CD4-positive, CD25-positive, alpha-beta regulatory T cell (primary cell): ENCODE data around the gene CCSER1. TPM values are rescaled to one million over a fixed set of nuclear protein-coding genes. Genes with fewer than 3 reads are reported as not detected.
"Not testable (repeated sequence)": the region's sequence is repeated elsewhere in the genome, so short reads cannot be mapped to it uniquely, and the experiment has no call there.

Experiments
- ATAC-seq, 2 donors: fragments of 150-1000 bp; cut with Tn5 transposase; one replicate each; pipeline ENCODE4 v1.10.0; 2021; ENCODE audit warnings: low read depth in 2 of 2, moderate number of reproducible peaks in 2 of 2, moderate library complexity in 1 of 2
- DNase-seq, 3 donors: peaks; one replicate each; pipeline versions ENCODE4 v3.0.0 to v3.0.0-alpha.2; 2012 to 2022; ENCODE audit warnings: mixed read lengths in 1 of 3
- H3K27ac ChIP-seq: one replicate; pipeline ENCODE4 v1.7.0; 2013; ENCODE audit warnings: mild to moderate bottlenecking, low read length; ENCODE audit not compliant: insufficient read depth, poor library complexity, severe bottlenecking
- H3K27me3 ChIP-seq: one replicate; pipeline ENCODE4 v1.7.0; 2013; ENCODE audit warnings: low read length; ENCODE audit not compliant: control insufficient read depth, insufficient read depth
- H3K36me3 ChIP-seq: one replicate; pipeline ENCODE4 v1.7.0; 2013; ENCODE audit warnings: mild to moderate bottlenecking, low read length, moderate library complexity; ENCODE audit not compliant: control insufficient read depth, insufficient read depth
- H3K4me1 ChIP-seq: 2 replicates; pipeline ENCODE4 v1.7.0; 2013; ENCODE audit warnings: mild to moderate bottlenecking, low read length; ENCODE audit not compliant: insufficient read depth, control insufficient read depth, poor library complexity, severe bottlenecking
- H3K4me3 ChIP-seq: one replicate; pipeline ENCODE4 v1.7.0; 2013; ENCODE audit warnings: low read depth, mild to moderate bottlenecking, low read length, moderate library complexity
- H3K9me3 ChIP-seq, 2 experiments: 1 replicate in 1 of 2; 2 replicates in 1 of 2; pipeline ENCODE4 v1.7.0; 2013; ENCODE audit warnings: low read length in 2 of 2, mild to moderate bottlenecking in 1 of 2, moderate library complexity in 1 of 2; ENCODE audit not compliant: control insufficient read depth in 2 of 2
- H3K27ac Mint-ChIP-seq, 3 donors: one replicate each; pipeline ENCODE4 v1.8.0; 2020 to 2022; ENCODE audit warnings: mild to moderate bottlenecking in 3 of 3, mixed read lengths in 3 of 3, moderate library complexity in 2 of 3
- H3K27me3 Mint-ChIP-seq: one replicate; pipeline ENCODE4 v1.8.0; 2022; ENCODE audit warnings: mild to moderate bottlenecking, mixed read lengths
- H3K36me3 Mint-ChIP-seq: one replicate; pipeline ENCODE4 v1.8.0; 2020; ENCODE audit warnings: mixed read lengths
- H3K4me1 Mint-ChIP-seq, 4 donors: one replicate each; pipeline ENCODE4 v1.8.0; 2020 to 2022; ENCODE audit warnings: mixed read lengths in 4 of 4, mild to moderate bottlenecking in 1 of 4
- H3K4me3 Mint-ChIP-seq, 4 donors: one replicate each; pipeline ENCODE4 v1.8.0; 2020 to 2022; ENCODE audit warnings: mild to moderate bottlenecking in 4 of 4, mixed read lengths in 4 of 4, moderate library complexity in 3 of 4
- H3K9me3 Mint-ChIP-seq, 7 donors: one replicate each; pipeline ENCODE4 v1.8.0; 2020 to 2022; ENCODE audit warnings: mixed read lengths in 7 of 7, mild to moderate bottlenecking in 3 of 7, moderate library complexity in 2 of 7
- polyA plus RNA-seq, 4 donors: library from polyadenylated mRNA; unstranded; fragments of 300-500 nt; fragmentation: Illumina TruSeq; gene quantifications; one replicate each; pipeline ENCODE4 v1.2.3, GENCODE V29; 2021
- total RNA-seq: library from RNA; stranded (reverse); gene quantifications from one replicate; pipeline ENCODE4 v1.2.3, GENCODE V29; 2022

The CCSER1 gene
- total and polyA plus RNA-seq, 5 donors from 2014 or later: 0.20 to 0.60 TPM; not detected in 3

GRCh38 chr4:91598696-91599095, 1471.5 kb downstream of the CCSER1 start:
- peaks cover 0 to 14% (median 3%) of the 10 kb centered on the region in 7 donors for H3K9me3 Mint-ChIP-seq
- DNase-seq (no peak), ATAC-seq (no peak)
- no peaks in the 10 kb centered on the region for H3K27me3 ChIP-seq
- no peak overlapping the region for H3K4me3 Mint-ChIP-seq
- no peaks in the 10 kb centered on the region for H3K9me3 ChIP-seq
- no peaks in the 10 kb centered on the region for H3K27me3 Mint-ChIP-seq
- no peaks in the 10 kb centered on the region for H3K4me1 ChIP-seq
- H3K4me3 ChIP-seq: no peak overlapping the region
- no peaks in the 10 kb centered on the region for H3K36me3 ChIP-seq
- H3K36me3 Mint-ChIP-seq: no peaks in the 10 kb centered on the region
- H3K27ac Mint-ChIP-seq: no peak overlapping the region
- no peaks in the 10 kb centered on the region for H3K4me1 Mint-ChIP-seq
- H3K27ac ChIP-seq: no peak overlapping the region

DNA sequence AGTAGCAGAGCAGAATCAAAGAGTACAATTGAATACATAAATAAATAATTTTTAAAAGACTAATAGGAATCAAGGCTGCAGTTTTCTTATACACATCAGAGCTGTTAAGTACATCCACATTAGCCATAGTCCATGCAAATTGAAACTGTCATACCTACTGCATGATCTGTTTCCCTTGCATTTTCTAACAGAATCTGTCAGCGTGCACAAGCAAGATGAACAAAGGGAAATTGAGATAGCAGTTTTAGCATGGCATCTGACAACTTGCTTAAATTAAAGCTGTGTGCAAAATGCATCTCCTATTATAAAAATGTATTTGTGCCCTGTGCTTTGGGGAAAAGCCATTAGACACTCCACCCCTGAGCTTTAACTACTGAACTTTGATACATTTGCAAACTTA, 1473.1 kb downstream of the CCSER1 start:
- no peak for ATAC-seq
- H3K36me3 Mint-ChIP-seq: no peaks in the 10 kb centered on the region

GRCh38 chr4:91601401-91601800, 1474.2 kb downstream of the CCSER1 start:
- H3K27ac ChIP-seq: no peak overlapping the region
- H3K4me1 ChIP-seq: no peaks in the 10 kb centered on the region
- no peaks in the 10 kb centered on the region for H3K4me1 Mint-ChIP-seq
- H3K27me3 Mint-ChIP-seq: no peaks in the 10 kb centered on the region
- no peak overlapping the region for H3K27ac Mint-ChIP-seq
- H3K4me3 Mint-ChIP-seq: no peak overlapping the region
- H3K9me3 ChIP-seq: peaks cover 0 to 4% of the 10 kb centered on the region in 2 experiments
- ATAC-seq: no peak
- H3K36me3 Mint-ChIP-seq: no peaks in the 10 kb centered on the region
- DNase-seq: no peak
- H3K9me3 Mint-ChIP-seq: peaks cover 0 to 14% (median 3%) of the 10 kb centered on the region in 7 donors
- H3K4me3 ChIP-seq: no peak overlapping the region
- H3K27me3 ChIP-seq: no peaks in the 10 kb centered on the region
- H3K36me3 ChIP-seq: no peaks in the 10 kb centered on the region

More for the DNA sequence above, 1473.1 kb downstream of the CCSER1 start:
- Mint-ChIP-seq H3K27me3 (no peaks in the 10 kb centered on the region), H3K4me1 (no peaks in the 10 kb centered on the region), H3K4me3 (no peak overlapping the region), H3K27ac (no peak overlapping the region), H3K9me3 (peaks cover 0 to 14% (median 2%) of the 10 kb centered on the region in 7 donors)
- DNase-seq: no peak
- Histone ChIP-seq H3K4me1 (no peaks in the 10 kb centered on the region), H3K27me3 (no peaks in the 10 kb centered on the region), H3K9me3 (no peaks in the 10 kb centered on the region), H3K27ac (no peak overlapping the region), H3K36me3 (no peaks in the 10 kb centered on the region), H3K4me3 (no peak overlapping the region)

- H3K36me3 ChIP-seq: no peaks in the 10 kb centered on the region
- Mint-ChIP-seq H3K4me3 (no peak overlapping the region), H3K4me1 (no peaks in the 10 kb centered on the region)
Measured at GRCh38 chr4:91611782-91612181, 1484.6 kb downstream of the CCSER1 start.

GRCh38 chr4:91620952-91621351, 1493.8 kb downstream of the CCSER1 start:
- H3K27me3 Mint-ChIP-seq: no peaks in the 10 kb centered on the region
- H3K27ac Mint-ChIP-seq: no peak overlapping the region
- no peaks in the 10 kb centered on the region for H3K4me1 Mint-ChIP-seq
- Histone ChIP-seq H3K9me3 (no peaks in the 10 kb centered on the region), H3K27ac (no peak overlapping the region), H3K4me3 (no peak overlapping the region), H3K27me3 (no peaks in the 10 kb centered on the region), H3K4me1 (no peaks in the 10 kb centered on the region), H3K36me3 (no peaks in the 10 kb centered on the region)
- DNase-seq: no peak
- no peak for ATAC-seq
- no peak overlapping the region for H3K4me3 Mint-ChIP-seq
- H3K36me3 Mint-ChIP-seq: no peaks in the 10 kb centered on the region
- peaks cover 3 to 24% (median 9%) of the 10 kb centered on the region in 7 donors for H3K9me3 Mint-ChIP-seq

More at GRCh38 chr4:91611782-91612181, 1484.6 kb downstream of the CCSER1 start:
- no peaks in the 10 kb centered on the region for H3K27me3 Mint-ChIP-seq
- ATAC-seq (no peak), DNase-seq (no peak)
- H3K36me3 Mint-ChIP-seq: no peaks in the 10 kb centered on the region
- peaks cover 0 to 23% (median 3%) of the 10 kb centered on the region in 7 donors for H3K9me3 Mint-ChIP-seq
- Histone ChIP-seq H3K27me3 (no peaks in the 10 kb centered on the region), H3K4me3 (no peak overlapping the region), H3K27ac (no peak overlapping the region), H3K4me1 (no peaks in the 10 kb centered on the region), H3K9me3 (peaks cover 0 to 10% of the 10 kb centered on the region in 2 experiments)
- H3K27ac Mint-ChIP-seq: no peak overlapping the region

DNA sequence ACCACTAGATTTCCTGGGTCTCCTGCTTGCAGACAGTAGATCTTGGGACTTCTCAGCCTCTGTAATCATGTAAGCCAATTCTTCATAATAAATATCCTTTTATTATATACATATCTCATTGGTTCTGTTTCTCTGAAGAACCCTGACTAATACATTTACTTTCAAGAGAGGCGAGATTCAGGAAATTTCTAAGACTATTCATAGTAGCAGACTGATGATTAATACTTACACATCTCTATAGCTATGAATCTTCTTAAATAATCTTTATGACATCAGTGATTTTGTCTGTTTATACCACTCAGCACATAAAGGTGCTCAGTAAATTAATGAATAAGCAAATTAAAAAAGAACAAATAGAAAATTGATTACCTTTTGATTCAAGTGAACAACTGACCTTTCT, 1494.3 kb downstream of the CCSER1 start:
- Mint-ChIP-seq H3K27me3 (no peaks in the 10 kb centered on the region), H3K36me3 (no peaks in the 10 kb centered on the region)
- no peak for ATAC-seq

GRCh38 chr4:91622925-91623602, 1495.9 kb downstream of the CCSER1 start:
- Histone ChIP-seq H3K4me1 (no peaks in the 10 kb centered on the region), H3K27ac (no peak overlapping the region), H3K27me3 (no peaks in the 10 kb centered on the region), H3K9me3 (no peaks in the 10 kb centered on the region), H3K36me3 (no peaks in the 10 kb centered on the region), H3K4me3 (no peak overlapping the region)
- no peaks in the 10 kb centered on the region for H3K36me3 Mint-ChIP-seq
- ATAC-seq (no peak), DNase-seq (no peak)
- no peaks in the 10 kb centered on the region for H3K4me1 Mint-ChIP-seq
- H3K9me3 Mint-ChIP-seq: peaks cover 3 to 32% (median 9%) of the 10 kb centered on the region in 7 donors
- H3K4me3 Mint-ChIP-seq: no peak overlapping the region
- H3K27ac Mint-ChIP-seq: no peak overlapping the region
- no peaks in the 10 kb centered on the region for H3K27me3 Mint-ChIP-seq

More for the DNA sequence above, 1494.3 kb downstream of the CCSER1 start:
- Histone ChIP-seq H3K27me3 (no peaks in the 10 kb centered on the region), H3K36me3 (no peaks in the 10 kb centered on the region), H3K27ac (no peak overlapping the region), H3K4me1 (no peaks in the 10 kb centered on the region), H3K4me3 (no peak overlapping the region), H3K9me3 (no peaks in the 10 kb centered on the region)
- Mint-ChIP-seq H3K4me1 (no peaks in the 10 kb centered on the region), H3K27ac (no peak overlapping the region), H3K4me3 (no peak overlapping the region), H3K9me3 (peaks cover 3 to 24% (median 9%) of the 10 kb centered on the region in 7 donors)
- DNase-seq: no peak

GRCh38 chr4:91623603-91623967, 1496.4 kb downstream of the CCSER1 start:
- H3K27ac Mint-ChIP-seq, ATAC-seq, H3K4me3 Mint-ChIP-seq: not testable (repeated sequence)

More at GRCh38 chr4:91623603-91623967, 1496.4 kb downstream of the CCSER1 start:
- H3K9me3 ChIP-seq, DNase-seq, H3K36me3 ChIP-seq, H3K27me3 Mint-ChIP-seq, H3K4me3 ChIP-seq, H3K27ac ChIP-seq, H3K27me3 ChIP-seq, H3K36me3 Mint-ChIP-seq, H3K4me1 Mint-ChIP-seq, H3K4me1 ChIP-seq: not testable (repeated sequence)
- H3K9me3 Mint-ChIP-seq: peaks cover 3 to 28% (median 9%) of the 10 kb centered on the region in 7 donors
